Inflammatory macrophage treated with lipopolysaccharide for 1 hour (primary cell): ENCODE results near the gene NT5M.

Experiments
- DNase-seq, 2 donors: peaks; one replicate each; pipeline ENCODE4 v3.0.0-alpha.2; 2020 to 2022

Gene NT5M

GRCh38 chr17:17355426-17355825, 52.3 kb downstream of the NT5M start:
- no peak for DNase-seq

DNA sequence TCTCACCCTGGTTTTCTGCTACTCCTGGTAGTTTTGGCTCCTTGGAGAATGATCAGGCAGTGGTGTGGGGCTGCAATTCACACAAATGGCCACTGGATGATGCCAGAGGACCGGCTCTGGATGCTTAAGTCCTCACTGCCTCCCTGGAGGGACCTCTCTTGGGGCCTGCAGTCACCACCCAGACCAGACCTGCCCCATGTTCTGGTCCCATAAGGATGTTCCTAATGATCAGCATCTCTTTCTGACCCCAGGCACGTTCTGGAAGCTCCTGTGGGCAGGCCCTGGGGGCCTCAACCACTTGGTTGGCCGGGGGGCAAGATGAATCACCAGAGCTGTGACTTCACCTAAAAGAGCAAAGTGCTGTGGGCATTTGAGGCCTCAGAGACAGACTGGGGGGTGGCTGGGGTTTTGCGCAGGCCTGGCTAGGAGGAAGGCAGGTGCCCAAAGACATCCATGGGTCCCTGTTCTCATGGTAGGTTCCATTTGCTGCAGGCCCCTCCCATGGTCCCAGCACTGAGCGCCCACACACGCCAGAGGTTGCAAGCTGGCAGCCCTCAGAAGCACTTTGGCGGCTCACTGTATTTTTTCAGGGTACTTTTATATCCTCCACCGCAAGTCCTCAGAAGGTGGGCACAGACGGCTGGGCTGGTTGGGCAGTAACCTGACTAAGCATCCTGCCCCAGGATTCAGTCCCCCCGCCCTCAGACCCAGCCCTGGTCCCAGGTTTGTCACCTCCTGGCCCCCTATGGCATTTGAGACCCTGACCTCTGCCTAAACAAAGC, 53.2 kb downstream of the NT5M start:
- peak; percentile 61 to 91 for DNase-seq

DNA sequence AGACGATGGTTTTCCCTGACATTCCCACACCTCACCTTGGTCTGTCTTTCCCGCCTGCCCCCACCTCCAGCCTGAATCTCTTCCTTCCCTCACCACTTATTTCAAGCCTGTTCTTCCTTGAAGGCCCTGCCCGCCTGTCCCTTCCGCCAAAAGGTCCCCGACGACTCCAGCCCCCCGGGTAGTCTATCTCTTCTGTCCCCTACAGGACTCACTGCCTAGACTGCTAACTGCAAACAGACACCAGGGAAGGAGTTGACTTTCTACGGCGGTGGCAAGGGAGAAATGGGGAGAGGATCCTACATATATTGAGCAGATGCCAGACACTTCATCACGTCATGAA, 53.7 kb downstream of the NT5M start:
- DNase-seq: no peak

- DNase-seq: no peak
Measured at GRCh38 chr17:17358060-17358751, 55.0 kb downstream of the NT5M start.

- no peak for DNase-seq
Measured at GRCh38 chr17:17358866-17359265, 55.7 kb downstream of the NT5M start.

GRCh38 chr17:17359271-17359670, 56.1 kb downstream of the NT5M start:
- DNase-seq: no peak

- DNase-seq: no peak
Measured at GRCh38 chr17:17360087-17360730, 57.0 kb downstream of the NT5M start.

- DNase-seq: no peak
Measured at GRCh38 chr17:17361543-17361866, 58.3 kb downstream of the NT5M start.

GRCh38 chr17:17361867-17362539, 58.8 kb downstream of the NT5M start:
- DNase-seq: no peak

- no peak for DNase-seq
Measured at GRCh38 chr17:17362540-17362930, 59.4 kb downstream of the NT5M start.

- DNase-seq: no peak
Measured at GRCh38 chr17:17363638-17364337, 60.6 kb downstream of the NT5M start.

- no peak for DNase-seq
Measured at GRCh38 chr17:17364338-17364667, 61.1 kb downstream of the NT5M start.

- DNase-seq: no peak
Measured at GRCh38 chr17:17365476-17366110, 62.4 kb downstream of the NT5M start.

DNA sequence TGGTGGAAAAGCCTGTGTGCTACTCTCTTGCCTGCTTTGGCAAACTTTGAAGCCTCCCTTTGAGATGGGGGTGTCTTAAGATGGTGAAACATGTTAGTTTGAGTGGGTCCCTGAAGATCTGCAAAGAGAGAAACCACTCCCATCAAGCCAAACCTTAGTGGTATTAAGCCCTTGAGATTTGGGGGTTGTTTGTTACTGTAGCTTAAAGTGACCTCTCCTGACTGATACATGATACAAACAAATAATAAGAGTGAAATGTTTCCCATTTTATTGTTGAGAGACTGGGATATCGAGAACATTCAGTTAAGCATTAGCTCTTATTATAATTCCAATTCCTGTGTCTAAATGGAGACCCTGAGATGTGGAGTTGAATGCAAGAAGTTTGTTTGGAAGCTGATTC, 63.1 kb downstream of the NT5M start:
- DNase-seq: no peak

DNA sequence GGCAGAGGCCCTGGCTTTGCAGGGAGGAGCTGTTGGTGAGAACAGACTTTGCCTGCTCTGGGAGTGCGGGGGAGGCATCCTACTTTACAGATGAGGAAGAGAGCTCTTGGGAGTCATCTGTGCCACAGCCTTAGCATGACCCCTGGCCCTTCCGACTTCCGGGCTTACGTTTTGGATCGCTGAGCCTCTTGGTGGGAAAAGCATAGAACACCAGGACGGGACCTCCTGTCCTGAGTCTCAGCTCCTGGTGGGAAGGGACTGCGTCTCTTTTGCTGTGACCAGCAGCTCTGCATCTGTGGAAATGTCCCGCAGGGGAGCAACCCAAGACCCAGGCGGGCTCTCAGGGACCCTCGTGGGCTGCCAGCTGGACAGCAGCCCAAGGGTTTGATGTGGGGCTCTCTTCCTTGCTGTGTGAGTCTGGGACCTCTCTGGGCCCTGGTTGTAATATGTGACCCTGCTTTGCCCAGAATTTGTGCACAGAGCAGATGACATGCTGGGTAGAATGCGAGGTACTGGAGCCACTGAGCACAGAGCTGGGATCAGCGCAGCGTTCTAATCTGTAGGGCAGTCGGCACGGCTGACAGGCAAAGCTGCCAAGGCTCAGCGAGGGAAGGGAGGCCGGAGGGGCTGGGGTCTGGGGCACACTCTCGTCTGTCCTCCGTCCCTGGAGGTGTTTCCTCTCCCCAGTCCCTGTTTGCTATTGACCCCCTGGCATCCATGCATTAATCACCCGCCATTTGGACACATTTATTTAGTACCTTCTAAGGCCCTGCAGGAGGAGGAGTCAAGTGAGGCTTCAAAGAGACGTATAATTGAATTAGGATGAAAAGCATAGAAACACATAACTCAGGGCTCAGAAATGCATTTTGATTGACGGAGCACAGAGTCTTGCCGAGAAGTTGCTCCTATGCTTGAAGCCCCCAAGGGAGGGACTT, 64.0 kb downstream of the NT5M start:
- peak in 1 of 2 donors; percentile 33 for DNase-seq

GRCh38 chr17:17367931-17368330, 64.8 kb downstream of the NT5M start:
- DNase-seq: peak in 1 of 2 donors; percentile 57

DNA sequence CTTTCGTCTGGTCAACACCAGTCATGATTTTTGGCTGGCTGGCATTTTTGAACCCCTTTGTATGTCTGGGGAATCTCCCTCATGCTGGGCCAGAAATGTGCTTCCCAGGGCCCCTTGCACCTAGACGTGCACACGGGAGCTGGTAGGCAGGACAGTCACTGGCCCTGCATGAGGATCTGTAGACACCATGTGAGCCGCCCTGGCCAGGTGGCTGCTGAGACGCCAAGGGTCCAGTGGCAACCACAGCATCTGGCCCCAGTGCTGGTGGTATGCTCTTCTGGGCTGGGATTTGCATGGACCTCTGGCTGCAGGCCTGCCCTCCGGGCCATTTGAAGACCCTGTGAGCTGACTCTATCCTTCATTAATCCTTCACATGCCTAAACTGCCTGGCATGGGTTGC, 67.5 kb downstream of the NT5M start:
- DNase-seq: no peak

DNA sequence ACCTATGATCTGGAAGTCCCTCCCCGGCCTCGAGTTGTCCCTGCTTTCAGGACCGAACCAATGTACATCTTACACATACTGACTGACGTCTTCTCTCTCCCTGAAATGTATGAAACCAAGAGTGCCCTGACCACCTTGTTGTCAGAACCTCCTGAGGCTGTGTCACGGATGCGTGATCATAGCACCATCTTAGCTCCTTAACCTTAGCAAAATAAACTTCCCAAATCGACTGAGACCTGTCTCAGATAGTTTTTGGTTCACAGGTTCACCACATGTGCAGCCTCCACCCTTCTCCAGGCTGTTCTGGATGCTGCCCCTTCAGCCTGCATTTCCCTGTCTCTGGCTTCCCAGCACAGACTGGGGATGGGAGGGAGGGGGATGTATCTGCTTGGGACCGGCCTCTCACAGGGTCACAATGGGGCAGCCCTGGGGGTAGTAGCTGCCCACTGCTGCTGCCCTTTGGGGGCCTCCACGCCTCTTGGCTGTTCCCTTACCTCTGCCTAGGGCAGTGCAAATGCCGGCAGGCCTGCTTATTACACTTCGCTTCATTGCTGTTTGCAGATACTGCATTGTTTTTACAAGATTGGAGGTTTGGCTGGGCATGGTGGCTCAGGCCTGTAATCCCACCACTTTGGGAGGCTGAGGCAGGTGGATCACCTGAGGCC, 69.8 kb downstream of the NT5M start:
- no peak for DNase-seq

DNA sequence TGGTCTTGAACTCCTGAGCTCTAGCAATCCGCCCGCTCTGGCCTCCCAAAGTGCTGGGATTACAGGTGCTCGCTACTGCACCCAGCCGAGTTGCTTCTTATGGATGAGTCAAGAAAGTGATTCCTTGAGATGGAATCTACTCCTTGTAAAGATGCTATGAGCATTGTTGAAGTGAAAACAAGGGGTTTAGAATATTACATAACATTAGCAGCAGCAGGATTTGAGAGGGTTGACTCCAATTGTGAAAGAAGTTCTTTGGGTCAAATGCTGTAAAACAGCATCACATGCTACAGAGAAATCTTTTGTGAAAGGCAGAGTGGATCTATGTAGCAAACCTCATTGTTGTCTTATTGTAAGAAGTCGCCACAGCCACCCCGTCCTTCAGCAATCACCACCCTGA, 72.7 kb downstream of the NT5M start:
- DNase-seq: peak in 1 of 2 donors; percentile 66

DNA sequence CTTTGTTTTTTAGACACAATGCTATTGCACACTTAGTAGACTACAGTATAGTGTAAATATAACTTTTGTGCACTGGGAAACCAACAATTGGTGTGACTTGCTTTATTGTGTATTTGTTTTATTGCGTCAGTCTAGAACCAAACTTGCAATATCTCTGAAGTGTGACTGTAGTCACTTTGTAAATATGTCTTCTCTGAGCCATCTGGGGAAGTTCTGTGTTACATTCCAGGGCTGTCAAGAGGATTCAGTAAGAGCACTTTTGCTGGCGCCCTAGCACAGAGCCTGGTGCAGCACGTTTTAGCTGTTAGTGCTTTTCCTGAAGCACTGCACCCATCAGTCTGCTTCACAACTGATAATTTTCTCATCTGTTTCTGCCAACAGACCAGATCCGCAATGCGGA, 73.2 kb downstream of the NT5M start:
- peak; percentile 16 to 72 for DNase-seq
